Measurements from ENCODE around the gene ARAP2. TPM values are rescaled to one million over a fixed set of nuclear protein-coding genes. Genes with fewer than 3 reads are reported as not detected.

Gene ARAP2
- total and polyA plus RNA-seq, 8 donors: 4.3 to 35.2 (median 6.0) TPM

DNA sequence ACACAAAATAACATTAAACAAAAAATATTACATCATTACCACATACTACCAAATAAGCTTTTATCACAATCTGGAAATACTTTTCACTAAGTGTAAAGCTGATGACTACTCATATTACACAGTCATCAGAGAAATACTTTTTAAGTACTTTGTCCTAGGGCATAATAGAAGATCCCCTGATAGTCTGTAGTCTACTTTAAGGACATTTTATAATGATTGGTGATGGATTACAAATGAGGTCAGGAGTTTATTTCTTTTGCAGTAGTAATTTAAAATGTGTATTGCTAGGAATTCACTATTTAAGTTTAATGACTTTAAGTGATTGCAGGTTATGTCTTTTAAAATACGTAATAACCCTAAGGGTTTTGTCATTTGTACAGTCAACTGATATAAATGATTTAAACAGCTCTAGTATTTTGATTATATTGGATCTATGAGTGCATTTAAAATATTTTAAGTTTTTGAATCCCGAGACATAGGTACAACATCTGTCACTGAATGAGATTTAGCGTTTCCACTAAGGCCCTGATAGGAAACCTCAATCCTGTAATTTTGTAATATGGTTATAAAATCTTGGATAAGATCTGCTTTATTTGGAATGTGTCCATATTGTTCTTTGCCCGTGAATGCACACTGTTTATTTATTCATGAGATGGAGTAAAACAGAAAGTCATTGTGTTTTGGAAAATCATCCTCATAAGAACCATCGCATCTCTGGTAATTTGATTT lies 189.5 kb downstream of the ARAP2 start:
- Histone ChIP-seq H3K9me3 (no peaks in the 10 kb centered on the region), H3K27me3 (no peaks in the 10 kb centered on the region), H3K4me3 (no peak overlapping the region), H3K36me3 (no peaks in the 10 kb centered on the region), H3K27ac (no peak overlapping the region), H3K4me1 (no peaks in the 10 kb centered on the region)
- intact Hi-C loops (cut with DNase I): no loop called here
- TF ChIP-seq, protein P1, sequence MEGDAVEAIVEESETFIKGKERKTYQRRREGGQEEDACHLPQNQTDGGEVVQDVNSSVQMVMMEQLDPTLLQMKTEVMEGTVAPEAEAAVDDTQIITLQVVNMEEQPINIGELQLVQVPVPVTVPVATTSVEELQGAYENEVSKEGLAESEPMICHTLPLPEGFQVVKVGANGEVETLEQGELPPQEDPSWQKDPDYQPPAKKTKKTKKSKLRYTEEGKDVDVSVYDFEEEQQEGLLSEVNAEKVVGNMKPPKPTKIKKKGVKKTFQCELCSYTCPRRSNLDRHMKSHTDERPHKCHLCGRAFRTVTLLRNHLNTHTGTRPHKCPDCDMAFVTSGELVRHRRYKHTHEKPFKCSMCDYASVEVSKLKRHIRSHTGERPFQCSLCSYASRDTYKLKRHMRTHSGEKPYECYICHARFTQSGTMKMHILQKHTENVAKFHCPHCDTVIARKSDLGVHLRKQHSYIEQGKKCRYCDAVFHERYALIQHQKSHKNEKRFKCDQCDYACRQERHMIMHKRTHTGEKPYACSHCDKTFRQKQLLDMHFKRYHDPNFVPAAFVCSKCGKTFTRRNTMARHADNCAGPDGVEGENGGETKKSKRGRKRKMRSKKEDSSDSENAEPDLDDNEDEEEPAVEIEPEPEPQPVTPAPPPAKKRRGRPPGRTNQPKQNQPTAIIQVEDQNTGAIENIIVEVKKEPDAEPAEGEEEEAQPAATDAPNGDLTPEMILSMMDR (IDR thresholded peaks at IDR 0.05): no peak
- ATAC-seq (no peak), DNase-seq (no peak)

DNA sequence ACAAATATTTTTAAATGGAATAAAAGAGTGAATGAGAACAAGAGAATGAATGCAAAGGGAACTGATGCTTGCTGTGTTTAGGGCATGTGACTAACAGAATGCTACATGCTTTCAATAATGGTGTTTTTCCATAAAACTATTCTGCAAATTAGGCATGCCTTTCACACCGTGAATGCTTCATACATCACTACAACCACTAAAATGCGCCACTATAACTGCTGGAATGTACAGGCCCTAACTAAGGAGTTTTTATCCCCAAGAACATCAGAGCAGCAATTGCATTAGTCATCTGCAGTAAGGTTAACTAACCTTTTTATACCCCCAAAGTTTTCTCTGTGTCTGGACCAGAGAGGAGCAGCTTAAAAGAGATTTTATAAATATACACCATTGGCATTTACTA lies 190.4 kb downstream of the ARAP2 start:
- TF ChIP-seq, protein P1 (IDR thresholded peaks at IDR 0.05): no peak
- Histone ChIP-seq H3K4me3 (no peak overlapping the region), H3K27ac (no peak overlapping the region), H3K36me3 (no peaks in the 10 kb centered on the region), H3K4me1 (no peaks in the 10 kb centered on the region), H3K27me3 (no peaks in the 10 kb centered on the region), H3K9me3 (no peaks in the 10 kb centered on the region)
- intact Hi-C loops (cut with DNase I): no loop called here
- DNase-seq (no peak), ATAC-seq (no peak)

DNA sequence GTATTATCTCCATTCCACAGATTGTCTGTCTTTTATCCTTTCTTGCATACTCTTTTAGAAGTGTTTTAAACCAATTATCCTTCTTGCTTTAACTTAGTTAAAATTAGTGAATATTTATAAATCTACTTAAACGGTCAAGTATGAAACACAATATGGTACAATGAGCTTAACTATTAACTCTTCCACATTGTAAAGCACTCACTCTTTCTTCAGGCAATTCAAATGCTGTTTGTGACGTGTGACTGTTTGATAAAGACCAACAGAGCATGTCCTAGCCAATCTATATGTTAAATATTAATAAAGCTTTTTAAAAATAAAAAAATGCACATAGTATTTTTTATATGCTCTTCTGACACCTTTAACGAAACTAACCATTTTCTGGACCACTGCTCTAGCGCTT lies 192.7 kb downstream of the ARAP2 start:
- Histone ChIP-seq H3K9me3 (no peaks in the 10 kb centered on the region), H3K27me3 (no peaks in the 10 kb centered on the region), H3K4me3 (no peak overlapping the region), H3K36me3 (no peaks in the 10 kb centered on the region), H3K27ac (no peak overlapping the region), H3K4me1 (no peaks in the 10 kb centered on the region)
- ATAC-seq (no peak), DNase-seq (no peak)
- intact Hi-C loops (cut with DNase I): no loop called here
- TF ChIP-seq, protein P1 (IDR thresholded peaks at IDR 0.05): no peak

DNA sequence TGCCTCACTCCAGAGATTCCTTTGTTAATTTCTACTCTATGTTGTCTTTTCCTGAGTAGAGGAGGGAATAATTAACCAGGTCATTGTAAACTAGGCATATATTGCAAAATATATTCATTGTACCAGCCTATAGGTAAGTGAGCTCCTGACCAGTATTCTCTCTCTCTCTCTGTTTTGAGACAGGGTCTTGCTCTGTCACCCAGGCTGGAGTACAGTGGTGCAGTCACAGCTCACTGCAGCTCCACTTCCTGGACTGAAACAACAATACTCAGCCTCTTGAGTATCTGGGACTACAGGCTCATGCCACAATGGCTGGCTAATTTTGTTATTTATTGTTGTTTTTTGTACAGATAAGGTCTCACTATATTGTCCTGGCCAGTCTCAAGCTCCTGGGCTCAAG lies 198.3 kb downstream of the ARAP2 start:
- Histone ChIP-seq H3K36me3 (no peaks in the 10 kb centered on the region), H3K27me3 (no peaks in the 10 kb centered on the region), H3K9me3 (no peaks in the 10 kb centered on the region), H3K4me1 (no peaks in the 10 kb centered on the region), H3K4me3 (no peak overlapping the region), H3K27ac (no peak overlapping the region)
- TF ChIP-seq, protein P1 (IDR thresholded peaks at IDR 0.05): no peak
- ATAC-seq (no peak), DNase-seq (no peak)
- intact Hi-C loops (cut with DNase I): no loop called here

DNA sequence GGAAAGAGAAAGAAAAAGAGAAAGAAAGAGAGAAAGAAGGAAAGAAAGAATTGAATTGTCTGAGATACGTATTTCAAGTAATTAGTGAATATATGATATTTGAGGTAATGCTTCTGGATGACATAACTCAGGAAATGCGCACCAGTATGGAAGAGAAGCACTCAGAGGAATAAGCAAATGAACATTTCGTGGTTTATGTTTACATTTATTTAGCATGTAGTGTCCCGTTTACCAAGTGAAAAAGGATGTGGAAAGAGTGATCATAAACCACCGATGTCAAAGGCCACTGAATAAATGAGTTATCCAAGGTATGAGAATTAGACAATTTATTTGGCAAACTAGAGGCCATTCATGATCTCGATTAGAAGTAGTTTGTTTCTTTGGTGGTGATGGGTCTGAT lies 200.4 kb downstream of the ARAP2 start:
- Histone ChIP-seq H3K4me3 (no peak overlapping the region), H3K4me1 (no peaks in the 10 kb centered on the region), H3K36me3 (no peaks in the 10 kb centered on the region), H3K27me3 (no peaks in the 10 kb centered on the region), H3K9me3 (no peaks in the 10 kb centered on the region), H3K27ac (no peak overlapping the region)
- intact Hi-C loops (cut with DNase I): no loop called here
- no peak for DNase-seq
- no peak for ATAC-seq
- TF ChIP-seq, protein P1 (IDR thresholded peaks at IDR 0.05): no peak
